Muscle layer of duodenum (tissue), 2 donors: ENCODE data around the gene SIRPB2.

Source experiments
- H3K27ac ChIP-seq: one replicate; pipeline ENCODE4 v1.7.0; 2013; ENCODE audit warnings: mild to moderate bottlenecking, low read length
- H3K27me3 ChIP-seq: one replicate; pipeline ENCODE4 v1.7.0; 2013; ENCODE audit warnings: low read depth, mild to moderate bottlenecking, control low read depth, low read length
- H3K36me3 ChIP-seq, 2 donors: one replicate each; pipeline ENCODE4 v1.7.0; 2013; ENCODE audit warnings: low read length in 2 of 2, control low read depth in 1 of 2, mild to moderate bottlenecking in 1 of 2; ENCODE audit not compliant: insufficient read depth in 2 of 2, control insufficient read depth in 1 of 2
- H3K4me1 ChIP-seq, 2 donors: one replicate each; pipeline ENCODE4 v1.7.0; 2013; ENCODE audit warnings: low read length in 2 of 2, mild to moderate bottlenecking in 2 of 2, control low read depth in 1 of 2, moderate library complexity in 1 of 2; ENCODE audit not compliant: insufficient read depth in 2 of 2, control insufficient read depth in 1 of 2
- H3K4me3 ChIP-seq, 2 donors: one replicate each; pipeline ENCODE4 v1.7.0; 2013; ENCODE audit warnings: low read length in 2 of 2, low read depth in 1 of 2, mild to moderate bottlenecking in 1 of 2
- H3K9me3 ChIP-seq, 2 donors: one replicate each; pipeline ENCODE4 v1.7.0; 2013; ENCODE audit warnings: low read length in 2 of 2, control low read depth in 1 of 2, mild to moderate bottlenecking in 1 of 2; ENCODE audit not compliant: control insufficient read depth in 1 of 2
- donor health status: healthy.

The SIRPB2 gene

DNA sequence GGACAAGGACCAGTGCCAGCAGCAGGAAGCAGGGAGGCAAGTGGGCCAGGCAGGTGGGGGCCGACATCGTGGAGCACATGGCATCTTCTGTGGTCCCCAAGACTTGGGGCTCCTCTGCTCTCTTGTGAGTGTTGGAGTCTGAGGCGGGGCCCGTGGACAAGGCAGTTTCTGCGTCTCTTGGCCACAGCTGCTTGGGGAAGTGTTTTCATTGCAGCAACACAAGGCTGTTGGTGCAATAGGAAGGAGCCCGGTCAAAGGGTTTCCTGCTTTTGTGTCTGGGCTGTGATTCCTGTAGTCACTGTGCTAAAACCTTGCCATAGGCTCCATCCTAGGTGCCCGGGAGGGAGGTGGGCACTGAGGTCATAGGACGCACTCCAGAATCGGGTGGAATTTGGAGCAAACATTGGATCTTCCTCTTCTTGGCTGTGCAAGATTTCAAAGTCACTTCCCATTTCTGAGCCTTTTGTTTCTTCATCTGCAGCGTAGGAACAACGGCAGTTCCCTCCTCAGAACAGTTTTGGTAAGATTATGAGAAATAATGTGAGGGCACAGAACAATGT, at the start of gene SIRPB2:
TSS of gene SIRPB2 (minus strand) at position 140 of the 560 bp plus-strand sequence. CDS start at position 79, 61 bp downstream.
- peak within 1 kb of the TSS; percentile 27 to 46 for H3K4me3 ChIP-seq

DNA sequence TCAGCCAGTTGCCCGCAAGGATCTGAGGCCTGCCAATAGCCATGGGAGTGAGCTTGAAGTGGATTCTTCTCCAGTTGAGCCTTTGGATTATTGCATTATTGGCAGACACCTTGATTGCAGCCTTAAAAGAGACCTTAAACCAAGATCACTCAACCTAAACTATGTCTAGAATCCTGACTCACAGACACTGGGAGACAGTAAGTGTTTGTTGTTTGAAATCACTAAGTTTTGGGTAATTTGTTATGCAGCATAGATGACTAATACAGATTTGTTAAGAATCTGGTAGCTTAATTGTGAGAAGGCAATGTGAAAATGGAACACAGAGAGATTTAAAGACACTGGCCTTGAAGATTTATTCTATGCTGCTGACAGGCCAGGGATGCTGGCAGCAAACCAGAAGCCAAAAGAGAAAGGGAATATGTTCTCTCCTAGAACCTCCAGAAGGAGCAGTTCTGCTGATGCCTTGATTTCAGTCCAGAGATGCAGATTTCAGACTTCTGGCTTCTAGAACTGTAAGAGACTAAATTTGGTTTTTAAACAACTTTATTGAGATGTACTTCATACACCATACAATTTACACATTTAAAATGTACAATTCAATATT, 48.7 kb upstream of the SIRPB2 start:
- Histone ChIP-seq H3K36me3 (no peaks in the 10 kb centered on the region), H3K4me3 (no peak overlapping the region), H3K4me1 (no peaks in the 10 kb centered on the region), H3K9me3 (no peaks in the 10 kb centered on the region), H3K27me3 (no peaks in the 10 kb centered on the region), H3K27ac (no peak overlapping the region)

More for the DNA sequence above, at the start of gene SIRPB2:
- no peaks in the 10 kb centered on the region for H3K9me3 ChIP-seq
- no peaks in the 10 kb centered on the region for H3K27me3 ChIP-seq
- H3K36me3 ChIP-seq = no peaks in the 10 kb centered on the region
- H3K4me1 ChIP-seq = no peaks in the 10 kb centered on the region
- H3K27ac ChIP-seq = peak within 1 kb of the TSS; percentile 54

DNA sequence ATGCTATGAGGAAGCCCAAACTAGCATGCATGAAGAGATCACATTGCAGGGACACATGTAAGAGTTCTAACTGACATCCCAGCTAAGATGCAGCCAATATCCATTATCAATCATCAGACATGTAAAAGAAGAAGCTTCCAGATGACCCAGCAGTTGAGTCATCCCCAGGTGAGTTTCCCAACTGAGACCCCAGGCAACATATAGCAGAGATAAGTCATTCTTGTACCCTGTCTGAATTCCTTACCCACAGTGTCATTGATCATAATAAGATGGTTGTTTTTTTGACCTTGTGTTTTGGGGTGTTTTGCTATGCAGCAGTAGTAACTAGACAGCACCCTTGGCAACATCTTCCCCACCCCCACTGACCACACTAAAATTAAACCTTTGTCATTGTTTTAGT, 47.4 kb upstream of the SIRPB2 start:
- H3K36me3 ChIP-seq = no peaks in the 10 kb centered on the region
- H3K4me3 ChIP-seq = no peak overlapping the region
- no peaks in the 10 kb centered on the region for H3K4me1 ChIP-seq
- no peak overlapping the region for H3K27ac ChIP-seq
- no peaks in the 10 kb centered on the region for H3K27me3 ChIP-seq
- no peaks in the 10 kb centered on the region for H3K9me3 ChIP-seq

DNA sequence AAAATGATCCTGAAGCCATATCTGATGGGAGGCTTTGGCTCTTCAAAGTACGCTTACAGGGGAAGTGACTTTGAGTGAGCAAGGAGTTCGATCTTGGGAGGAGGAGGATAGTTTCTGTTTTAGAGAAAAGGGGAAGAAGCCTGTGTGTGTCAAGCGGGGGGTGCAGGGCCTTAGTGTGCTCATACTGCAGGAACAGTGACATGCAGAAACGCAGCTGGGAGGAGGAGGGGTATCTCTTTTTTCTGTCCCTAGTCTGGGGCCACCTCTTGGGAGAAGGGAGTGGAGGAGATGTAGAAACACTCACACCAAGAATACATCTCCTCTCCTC, 46.5 kb upstream of the SIRPB2 start:
- Histone ChIP-seq H3K36me3 (no peaks in the 10 kb centered on the region), H3K9me3 (no peaks in the 10 kb centered on the region), H3K4me3 (no peak overlapping the region), H3K4me1 (no peaks in the 10 kb centered on the region), H3K27ac (peak overlapping the region; percentile 19), H3K27me3 (no peaks in the 10 kb centered on the region)

DNA sequence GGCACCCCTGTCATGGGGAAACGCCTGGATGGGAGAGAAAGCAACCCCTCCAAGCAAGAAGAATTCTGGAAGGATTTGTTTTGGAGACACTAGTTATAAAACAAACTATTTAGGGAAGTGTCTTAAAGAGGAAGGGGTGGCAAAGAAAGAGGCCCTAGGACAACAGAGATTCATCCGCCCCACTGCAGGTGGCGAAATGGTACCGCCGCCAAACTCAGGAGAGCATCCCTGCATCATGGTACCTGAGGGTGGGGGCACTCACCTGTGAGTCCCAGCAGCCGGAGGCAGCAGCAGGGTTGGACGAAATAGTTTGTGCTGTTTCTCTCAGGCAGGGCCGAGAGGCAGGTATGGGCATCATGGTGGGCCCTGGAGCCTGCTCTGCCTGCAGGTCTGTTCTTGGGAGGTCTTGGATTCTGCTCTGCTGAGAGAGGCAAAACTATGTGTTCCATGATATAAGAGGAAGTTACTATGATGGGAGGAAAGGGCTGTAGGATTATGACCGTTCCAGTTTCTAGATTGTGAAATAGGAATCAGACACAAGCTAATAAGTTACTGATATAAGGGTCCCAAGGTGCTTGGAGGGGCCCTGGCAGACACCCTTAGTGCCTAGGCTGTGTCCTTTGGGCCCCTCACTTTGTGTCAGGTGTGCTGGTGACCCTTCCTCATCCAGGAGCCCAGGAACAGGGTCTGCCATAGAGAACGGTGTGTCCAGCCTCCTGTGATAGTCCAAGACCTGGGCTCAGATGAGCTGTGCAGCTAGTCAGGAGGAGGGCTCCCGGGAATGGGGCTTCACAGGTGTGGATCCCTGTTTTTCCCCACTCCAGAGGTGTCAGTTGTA, 45.9 kb upstream of the SIRPB2 start:
- H3K9me3 ChIP-seq = no peaks in the 10 kb centered on the region
- H3K27ac ChIP-seq = peak overlapping the region; percentile 19
- no peak overlapping the region for H3K4me3 ChIP-seq
- no peaks in the 10 kb centered on the region for H3K4me1 ChIP-seq
- no peaks in the 10 kb centered on the region for H3K36me3 ChIP-seq
- H3K27me3 ChIP-seq = no peaks in the 10 kb centered on the region

DNA sequence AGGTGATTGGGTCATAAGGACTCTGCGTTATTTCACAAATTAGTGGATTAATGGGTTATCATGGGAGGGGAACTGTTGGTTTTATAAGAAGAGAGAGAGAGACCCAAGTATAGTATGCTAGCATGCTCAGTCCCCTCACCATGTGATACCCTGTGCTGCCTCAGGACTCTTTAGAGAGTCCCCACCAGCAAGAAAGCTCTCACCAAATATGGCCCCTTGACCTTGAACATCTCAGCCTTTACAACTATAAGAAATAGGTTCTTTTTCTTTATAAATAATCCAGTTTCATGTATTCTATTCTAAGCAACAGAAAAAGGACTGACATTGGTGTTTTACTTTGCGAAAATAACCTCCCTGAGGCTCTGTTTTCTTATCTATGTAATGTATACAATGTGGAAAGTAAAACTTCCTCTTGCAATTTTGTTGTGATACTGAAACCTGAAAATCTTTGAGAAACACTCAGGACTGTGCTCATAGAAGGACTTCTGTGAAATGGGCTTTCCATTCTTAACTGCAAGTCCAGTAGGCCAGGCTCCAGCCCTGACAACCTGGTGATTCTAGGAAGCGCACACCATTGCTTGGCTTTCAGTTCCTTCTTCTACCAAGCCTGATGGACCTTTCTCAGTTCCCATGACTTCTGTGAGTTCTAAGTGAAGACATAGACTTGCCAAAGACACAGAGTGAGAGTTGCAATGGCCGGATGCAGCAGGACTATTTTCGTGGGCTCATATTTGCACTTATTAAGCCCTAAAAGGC, 44.4 kb upstream of the SIRPB2 start:
- H3K4me3 ChIP-seq = no peak overlapping the region
- H3K27ac ChIP-seq = no peak overlapping the region
- H3K9me3 ChIP-seq = no peaks in the 10 kb centered on the region
- no peaks in the 10 kb centered on the region for H3K36me3 ChIP-seq
- no peaks in the 10 kb centered on the region for H3K4me1 ChIP-seq
- H3K27me3 ChIP-seq = no peaks in the 10 kb centered on the region

DNA sequence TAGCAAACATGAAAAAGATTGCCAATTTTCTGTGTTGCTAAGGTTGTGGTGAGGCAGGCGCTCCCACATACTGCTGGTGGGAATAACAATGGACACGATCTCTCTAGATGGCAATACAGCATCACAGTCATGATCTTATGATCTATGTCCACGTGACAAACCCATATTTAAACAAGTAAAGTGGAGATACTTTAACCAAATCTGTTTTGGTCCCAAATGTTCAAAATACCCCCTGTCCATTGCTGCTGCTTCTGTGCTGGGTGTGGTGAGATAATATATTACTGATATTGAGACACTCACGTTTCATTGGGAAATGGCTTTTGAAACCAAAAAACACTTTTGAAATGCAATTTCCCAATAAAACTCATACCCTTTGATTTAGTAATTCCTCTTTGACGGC, 43.3 kb upstream of the SIRPB2 start:
- no peaks in the 10 kb centered on the region for H3K27me3 ChIP-seq
- H3K4me3 ChIP-seq = no peak overlapping the region
- H3K36me3 ChIP-seq = no peaks in the 10 kb centered on the region
- no peaks in the 10 kb centered on the region for H3K9me3 ChIP-seq
- H3K4me1 ChIP-seq = no peaks in the 10 kb centered on the region
- no peak overlapping the region for H3K27ac ChIP-seq

DNA sequence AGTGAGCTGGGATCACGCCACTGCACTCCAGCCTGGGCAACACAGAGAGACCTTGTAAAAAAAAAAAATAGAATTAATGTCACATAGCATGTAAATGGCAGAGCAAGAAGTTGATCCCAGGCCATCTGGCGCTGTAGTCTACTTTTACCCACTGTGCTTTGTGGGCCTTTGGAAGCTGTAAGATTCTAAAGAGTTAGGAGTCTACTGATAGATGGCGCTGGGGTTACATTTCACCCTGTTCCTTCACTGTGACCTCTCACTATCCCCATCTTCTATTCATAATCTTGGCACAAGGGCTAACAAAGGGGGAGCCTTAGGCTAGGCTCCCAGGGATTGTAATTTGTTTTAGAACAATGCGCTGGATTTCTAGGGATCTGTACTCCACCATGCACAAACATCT, 41.8 kb upstream of the SIRPB2 start:
- Histone ChIP-seq H3K27ac (no peak overlapping the region), H3K9me3 (no peaks in the 10 kb centered on the region), H3K4me1 (no peaks in the 10 kb centered on the region), H3K36me3 (no peaks in the 10 kb centered on the region), H3K4me3 (no peak overlapping the region), H3K27me3 (no peaks in the 10 kb centered on the region)

DNA sequence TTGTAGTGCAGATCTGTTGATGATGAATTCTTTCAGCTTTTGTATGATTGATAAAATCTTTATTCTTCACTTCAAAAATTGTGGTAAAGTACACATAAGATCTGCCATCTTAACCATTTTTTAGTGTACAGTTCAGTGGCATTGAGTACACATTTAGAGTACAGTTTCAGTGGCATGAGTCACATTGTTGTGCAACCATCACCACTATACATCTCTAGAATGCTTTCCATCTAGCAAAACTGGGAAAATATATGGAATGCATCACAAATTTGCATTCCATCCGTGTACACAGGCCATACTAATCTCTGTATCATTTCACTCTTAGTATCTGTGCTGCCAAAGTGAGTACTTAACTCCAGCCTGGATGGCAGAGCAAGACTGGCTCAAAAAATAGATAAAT, 37.6 kb upstream of the SIRPB2 start:
- no peak overlapping the region for H3K27ac ChIP-seq
- no peaks in the 10 kb centered on the region for H3K36me3 ChIP-seq
- no peaks in the 10 kb centered on the region for H3K9me3 ChIP-seq
- no peaks in the 10 kb centered on the region for H3K27me3 ChIP-seq
- H3K4me1 ChIP-seq = no peaks in the 10 kb centered on the region
- H3K4me3 ChIP-seq = no peak overlapping the region

DNA sequence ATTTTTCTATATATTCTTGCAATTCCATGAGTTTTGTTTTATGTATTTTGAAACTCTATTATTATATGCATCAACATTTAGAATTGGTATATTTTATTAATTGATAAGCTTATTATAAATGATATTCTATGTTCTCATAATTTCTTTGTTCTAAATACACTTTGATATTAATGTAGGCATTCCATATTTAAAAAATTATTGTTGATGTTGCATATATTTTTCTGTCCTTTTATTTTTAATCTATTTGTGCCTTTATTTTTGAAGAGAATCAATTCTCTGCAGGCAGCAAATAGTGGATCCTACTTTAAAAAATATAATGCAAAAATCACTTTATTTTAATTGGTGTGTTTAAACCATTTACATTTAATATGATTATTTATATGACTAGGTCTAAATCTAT, 36.7 kb upstream of the SIRPB2 start:
- H3K9me3 ChIP-seq = no peaks in the 10 kb centered on the region
- no peaks in the 10 kb centered on the region for H3K4me1 ChIP-seq
- H3K4me3 ChIP-seq = no peak overlapping the region
- H3K27me3 ChIP-seq = no peaks in the 10 kb centered on the region
- H3K27ac ChIP-seq = no peak overlapping the region
- no peaks in the 10 kb centered on the region for H3K36me3 ChIP-seq

DNA sequence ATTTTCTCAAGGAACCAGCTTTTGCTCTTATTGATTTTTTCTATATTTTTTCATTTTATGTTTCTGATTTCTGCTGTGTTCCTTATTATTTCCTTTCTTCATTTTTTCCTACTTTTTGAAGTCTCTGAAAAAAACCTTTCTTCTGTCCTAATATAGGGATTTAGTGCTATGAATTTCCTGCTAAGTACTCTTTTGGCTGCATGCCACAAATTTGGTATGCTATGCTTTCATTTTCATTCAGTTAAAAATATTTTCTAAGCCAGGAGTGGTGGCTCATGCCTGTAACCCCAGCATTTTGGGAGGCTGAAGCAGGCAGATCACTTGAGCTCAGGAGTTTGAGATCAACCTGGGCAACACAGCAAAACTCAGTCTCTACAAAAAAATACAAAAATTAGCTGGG, 35.7 kb upstream of the SIRPB2 start:
- Histone ChIP-seq H3K27me3 (no peaks in the 10 kb centered on the region), H3K36me3 (no peaks in the 10 kb centered on the region), H3K4me1 (no peaks in the 10 kb centered on the region), H3K27ac (no peak overlapping the region), H3K4me3 (no peak overlapping the region), H3K9me3 (no peaks in the 10 kb centered on the region)
